Kidney (tissue), 14 donors: Measurements from ENCODE around the gene MAN2C1. TPM values are rescaled to one million over a fixed set of nuclear protein-coding genes. Genes with fewer than 3 reads are reported as not detected.

Experiments used
- DNase-seq, 5 donors: peaks; one replicate each; pipeline ENCODE4 v3.0.0-alpha.2; 2013 to 2020
- FAIRE-seq: peaks from 2 replicates; lab custom pipeline; 2012; peaks lifted over from hg19 to GRCh38; lab: Jason Lieb, UNC
- H3K27ac ChIP-seq, 2 donors: one replicate each; pipeline ENCODE4 v1.7.0; 2013; ENCODE audit warnings: low read depth in 2 of 2, low read length in 2 of 2, inconsistent platforms in 1 of 2
- H3K27me3 ChIP-seq: one replicate; pipeline ENCODE4 v1.7.1; 2013; ENCODE audit warnings: low read length, inconsistent platforms; ENCODE audit not compliant: control insufficient read depth, insufficient read depth
- H3K36me3 ChIP-seq, 3 donors: one replicate each; pipeline versions ENCODE4 v1.7.0 to v1.7.1; 2013; ENCODE audit warnings: low read length in 3 of 3, control low read depth in 1 of 3, inconsistent platforms in 1 of 3; ENCODE audit not compliant: insufficient read depth in 3 of 3, control insufficient read depth in 2 of 3
- H3K4me1 ChIP-seq, 3 donors: one replicate each; pipeline versions ENCODE4 v1.7.0 to v1.7.1; 2013; ENCODE audit warnings: low read length in 3 of 3, inconsistent platforms in 1 of 3, low read depth in 1 of 3; ENCODE audit not compliant: control insufficient read depth in 2 of 3, insufficient read depth in 2 of 3
- H3K4me3 ChIP-seq, 3 donors: one replicate each; pipeline versions ENCODE4 v1.7.0 to v1.8.1; 2013; ENCODE audit warnings: low read length in 3 of 3, control low read depth in 1 of 3, inconsistent platforms in 1 of 3
- H3K9ac ChIP-seq, 3 donors: one replicate each; pipeline versions ENCODE4 v1.7.0 to v1.7.1; 2013; ENCODE audit warnings: low read length in 3 of 3, control low read depth in 1 of 3, inconsistent platforms in 1 of 3
- H3K9me3 ChIP-seq, 3 donors: one replicate each; pipeline versions ENCODE4 v1.7.0 to v1.7.1; 2013; ENCODE audit warnings: low read length in 3 of 3, control low read depth in 1 of 3, inconsistent platforms in 1 of 3; ENCODE audit not compliant: control insufficient read depth in 2 of 3, insufficient read depth in 1 of 3
- intact Hi-C: fragments of 100-400 bp; cut with DNase I; formaldehyde crosslinking; loops from one replicate; pipeline ENCODE4 v1.11.1; 2022
- polyA plus RNA-seq: library from polyadenylated mRNA; stranded (reverse); fragments of 350-450 nt; fragmentation: Illumina TruSeq; extraction: RNeasy Lipid Tissue Mini Kit (QIAGEN cat#74804); gene quantifications from one replicate; pipeline ENCODE4 v1.2.3, GENCODE V29; 2014; ENCODE audit warnings: low read depth, low replicate concordance; ENCODE audit not compliant: insufficient read depth
- total RNA-seq: library from RNA; stranded (reverse); fragmentation: NEBNext Ultra II Directional; extraction: Animal tissue kit (Norgen Biotek cat#: 25700); gene quantifications from one replicate; pipeline ENCODE4 v1.2.1, GENCODE V29; 2021
- TF ChIP-seq, protein P1 (sequence below): IDR thresholded peaks from 3 replicates; pipeline ENCODE4 v1.5.1; 2012; ENCODE audit warnings: mild to moderate bottlenecking, moderate library complexity, borderline replicate concordance; ENCODE audit not compliant: insufficient read depth; ENCODE audit errors: extremely low read depth
- donor health status: control.
- donor health status: control.
- donor health status: control.
- donor health status: control.
- donor health status: control.
- donor health status: DM: yes; HTN: yes; CAD: no.
- donor health status: Normal renal cell carcinoma (clear cell type).

MAN2C1 gene
- total and polyA plus RNA-seq, 2 donors from 2014 or later, result 126 to 246 TPM

DNA sequence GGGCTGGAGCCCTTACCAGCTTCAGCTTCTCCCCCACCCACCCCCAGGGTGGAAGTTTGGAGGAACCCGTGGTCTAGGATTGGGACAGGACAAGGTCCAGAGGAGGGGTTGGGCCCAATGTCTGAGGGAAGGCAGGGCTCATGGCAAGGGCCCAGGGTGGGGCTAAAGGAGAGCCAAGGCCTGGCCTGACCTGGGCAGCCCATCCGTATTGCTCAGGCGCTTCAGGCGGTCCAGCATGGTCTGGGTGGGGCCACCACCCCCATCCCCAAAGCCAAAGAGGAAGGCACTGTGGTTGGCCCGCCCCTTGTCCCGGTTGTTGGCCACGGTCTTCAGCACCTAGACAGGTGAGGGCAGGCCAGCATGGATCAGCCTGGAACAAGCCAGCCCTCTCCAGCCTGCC lies 7.6 kb downstream of the MAN2C1 start:
- no peak overlapping the region for H3K4me3 ChIP-seq
- no peak overlapping the region for H3K9ac ChIP-seq
- TF ChIP-seq, protein P1, sequence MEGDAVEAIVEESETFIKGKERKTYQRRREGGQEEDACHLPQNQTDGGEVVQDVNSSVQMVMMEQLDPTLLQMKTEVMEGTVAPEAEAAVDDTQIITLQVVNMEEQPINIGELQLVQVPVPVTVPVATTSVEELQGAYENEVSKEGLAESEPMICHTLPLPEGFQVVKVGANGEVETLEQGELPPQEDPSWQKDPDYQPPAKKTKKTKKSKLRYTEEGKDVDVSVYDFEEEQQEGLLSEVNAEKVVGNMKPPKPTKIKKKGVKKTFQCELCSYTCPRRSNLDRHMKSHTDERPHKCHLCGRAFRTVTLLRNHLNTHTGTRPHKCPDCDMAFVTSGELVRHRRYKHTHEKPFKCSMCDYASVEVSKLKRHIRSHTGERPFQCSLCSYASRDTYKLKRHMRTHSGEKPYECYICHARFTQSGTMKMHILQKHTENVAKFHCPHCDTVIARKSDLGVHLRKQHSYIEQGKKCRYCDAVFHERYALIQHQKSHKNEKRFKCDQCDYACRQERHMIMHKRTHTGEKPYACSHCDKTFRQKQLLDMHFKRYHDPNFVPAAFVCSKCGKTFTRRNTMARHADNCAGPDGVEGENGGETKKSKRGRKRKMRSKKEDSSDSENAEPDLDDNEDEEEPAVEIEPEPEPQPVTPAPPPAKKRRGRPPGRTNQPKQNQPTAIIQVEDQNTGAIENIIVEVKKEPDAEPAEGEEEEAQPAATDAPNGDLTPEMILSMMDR, result no peak
- intact Hi-C loops, result no loop called here
- no peak overlapping the region for H3K27ac ChIP-seq
- peak in 1 of 5 donors; percentile 70 for DNase-seq
- no peaks in the 10 kb centered on the region for H3K27me3 ChIP-seq
- H3K36me3 ChIP-seq, result peaks cover 2 to 36% (median 30%) of the 10 kb centered on the region in 3 donors
- no peak for FAIRE-seq
- no peaks in the 10 kb centered on the region for H3K4me1 ChIP-seq
- H3K9me3 ChIP-seq, result no peaks in the 10 kb centered on the region

DNA sequence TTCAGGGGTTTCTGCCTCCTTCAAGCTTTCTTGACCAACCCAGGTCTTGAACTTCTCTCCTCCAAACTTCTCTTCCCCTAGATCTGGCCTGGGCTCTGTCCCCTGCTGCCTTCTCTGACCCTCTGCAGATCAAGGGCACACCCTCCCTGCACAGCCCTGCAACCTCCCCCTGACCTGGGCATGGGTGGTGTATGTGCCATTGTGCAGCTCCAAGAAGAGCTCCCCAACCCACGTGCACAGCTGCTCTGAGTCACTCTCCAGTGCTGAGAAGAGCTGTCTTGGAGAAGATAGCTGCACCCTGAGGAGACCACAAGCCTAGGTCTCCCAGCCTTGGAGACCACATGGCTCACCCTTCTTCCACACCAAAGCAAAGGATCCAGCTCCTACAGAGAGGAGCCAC lies 8.0 kb downstream of the MAN2C1 start:
- DNase-seq (peak in 1 of 5 donors; percentile 43), FAIRE-seq (no peak)
- Histone ChIP-seq H3K9me3 (no peaks in the 10 kb centered on the region), H3K9ac (no peak overlapping the region), H3K36me3 (peaks cover 2 to 36% (median 29%) of the 10 kb centered on the region in 3 donors), H3K27ac (no peak overlapping the region), H3K4me1 (no peaks in the 10 kb centered on the region), H3K27me3 (no peaks in the 10 kb centered on the region), H3K4me3 (no peak overlapping the region)
- intact Hi-C loops, result no loop called here
- TF ChIP-seq, protein P1, result no peak

DNA sequence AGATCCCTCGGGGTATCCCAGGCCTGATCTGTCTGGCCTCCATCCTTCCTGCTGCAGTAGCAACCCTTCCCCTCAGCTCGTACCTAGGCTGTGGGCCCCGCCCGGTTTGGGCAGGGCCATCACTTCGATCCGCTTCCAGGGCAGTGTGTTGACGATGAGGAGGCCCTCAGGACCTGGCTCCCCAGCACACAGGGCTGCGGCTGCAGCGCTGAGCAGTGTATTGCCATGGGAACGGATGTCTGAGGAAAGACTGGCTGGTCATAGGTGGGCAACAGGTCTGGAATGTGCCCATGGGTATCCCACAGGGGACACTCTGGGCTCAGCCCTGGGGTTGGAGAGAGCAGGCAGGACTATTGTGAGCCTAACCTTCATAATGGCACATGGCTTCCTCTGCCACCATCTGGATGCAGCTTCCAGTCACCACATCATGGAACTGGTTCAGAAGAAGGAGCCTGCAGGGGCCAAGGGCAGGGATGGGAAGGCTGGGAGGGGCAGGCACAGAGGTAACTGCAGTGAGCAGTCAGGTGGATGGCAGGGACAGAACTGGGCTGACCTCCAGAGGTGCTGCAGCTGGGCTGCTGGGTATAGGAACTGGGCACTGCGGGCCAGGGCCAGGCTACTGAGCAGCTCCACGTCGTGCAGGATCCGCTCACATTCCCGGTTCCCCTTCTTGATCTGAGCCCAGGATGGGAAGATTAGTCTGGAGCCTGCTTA lies 8.7 kb downstream of the MAN2C1 start:
- TF ChIP-seq, protein P1, result no peak
- Histone ChIP-seq H3K36me3 (peaks cover under 1 to 30% (median 28%) of the 10 kb centered on the region in 3 donors), H3K4me1 (no peaks in the 10 kb centered on the region), H3K4me3 (no peak overlapping the region), H3K9ac (no peak overlapping the region), H3K9me3 (no peaks in the 10 kb centered on the region), H3K27ac (no peak overlapping the region), H3K27me3 (no peaks in the 10 kb centered on the region)
- intact Hi-C loops, result no loop called here
- DNase-seq (peak in 1 of 5 donors; percentile 68), FAIRE-seq (no peak)
